ENCODE measurements around the gene GNG8.

The GNG8 gene

GRCh38 chr19:46601318-46602224, 34.4 kb downstream of the GNG8 start, which contains the start of gene CALM3:
TSS of gene CALM3 (plus strand) at chr19:46601330. CDS start at chr19:46601435, 105 bp downstream.
- no peak for DNase-seq

- DNase-seq: peak; percentile 98
These were observed 35.4 kb downstream of the GNG8 start for GRCh38 chr19:46600384-46601317.

- DNase-seq: no peak
These were observed 36.2 kb downstream of the GNG8 start for GRCh38 chr19:46599716-46600373.

- no peak for DNase-seq
These were observed 37.6 kb downstream of the GNG8 start for GRCh38 chr19:46598372-46598917.

- DNase-seq: no peak
These were observed 40.0 kb downstream of the GNG8 start for GRCh38 chr19:46596008-46596407.

- no peak for DNase-seq
These were observed 44.1 kb downstream of the GNG8 start for GRCh38 chr19:46591870-46592269.

GRCh38 chr19:46591254-46591653, 44.7 kb downstream of the GNG8 start:
- DNase-seq: no peak

GRCh38 chr19:46587861-46588260, 48.1 kb downstream of the GNG8 start:
- no peak for DNase-seq

- no peak for DNase-seq
These were observed 49.7 kb downstream of the GNG8 start for GRCh38 chr19:46586294-46586693.

GRCh38 chr19:46585539-46585938, 50.5 kb downstream of the GNG8 start:
- DNase-seq: no peak

Measured in stimulated activated CD4-positive, alpha-beta T cell treated with anti-CD3 and anti-CD28 coated beads, Interleukin-2, amount 100 ng/mL, for 48 hours (primary cell).